HG03135 (cell line): ENCODE results near the gene XYLB.

Source experiments
- ATAC-seq: cut with Tn5 transposase; IDR thresholded peaks from one replicate; pipeline ENCODE4 v1.9.1; 2021; ENCODE audit warnings: mild to moderate bottlenecking, moderate library complexity; ENCODE audit not compliant: unreplicated experiment

The XYLB gene

GRCh38 chr3:38453075-38453912 lies 106.7 kb downstream of the XYLB start, which contains the start of gene ACVR2B:
ACVR2B (plus strand) TSS chr3:38453890; CDS start chr3:38454323, 433 bp downstream.
- peak; percentile 42 for ATAC-seq

- no peak for ATAC-seq
Observed at GRCh38 chr3:38453913-38454177, 107.3 kb downstream of the XYLB start.

- peak; percentile 41 for ATAC-seq
Observed at GRCh38 chr3:38454178-38454883, 107.7 kb downstream of the XYLB start.

- ATAC-seq = no peak
Observed at GRCh38 chr3:38454884-38455638, 108.5 kb downstream of the XYLB start.

- no peak for ATAC-seq
Observed at GRCh38 chr3:38455639-38456430, 109.2 kb downstream of the XYLB start.

- no peak for ATAC-seq
Observed at GRCh38 chr3:38457111-38458003, 110.8 kb downstream of the XYLB start.

- ATAC-seq = no peak
Observed at GRCh38 chr3:38458796-38459498, 112.4 kb downstream of the XYLB start.

GRCh38 chr3:38459499-38460048 lies 113.0 kb downstream of the XYLB start:
- no peak for ATAC-seq

GRCh38 chr3:38460377-38461270 lies 114.0 kb downstream of the XYLB start:
- ATAC-seq = no peak
